HG02973 (cell line): ENCODE data around the gene TRIM14.
"Not testable (repeated sequence)": the region's sequence is repeated elsewhere in the genome, so short reads cannot be mapped to it uniquely, and the experiment has no call there.

Experiments used
- ATAC-seq: cut with Tn5 transposase; IDR thresholded peaks from one replicate; pipeline ENCODE4 v1.9.1; 2021; ENCODE audit warnings: moderate library complexity; ENCODE audit not compliant: unreplicated experiment

Gene TRIM14

DNA sequence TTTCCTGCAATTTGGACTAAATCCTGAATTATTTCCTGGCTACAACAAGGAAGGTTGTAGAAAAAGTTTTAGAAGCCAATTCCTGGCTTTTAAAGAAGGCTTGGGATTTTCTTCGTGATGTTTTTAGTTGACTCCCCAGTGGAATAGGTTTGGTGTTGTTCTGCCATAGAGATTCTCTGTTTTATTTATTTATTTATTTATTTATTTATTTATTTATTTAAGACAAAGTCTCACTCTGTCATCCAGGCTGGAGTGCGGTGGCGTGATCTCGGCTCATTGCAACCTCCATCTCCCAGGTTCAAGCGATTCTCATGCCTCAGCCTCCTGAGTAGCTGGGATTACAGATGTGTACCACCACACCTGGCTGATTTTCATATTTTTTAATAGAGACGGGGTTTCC is 1.9 kb downstream of the TRIM14 start:
- ATAC-seq: not testable (repeated sequence)

DNA sequence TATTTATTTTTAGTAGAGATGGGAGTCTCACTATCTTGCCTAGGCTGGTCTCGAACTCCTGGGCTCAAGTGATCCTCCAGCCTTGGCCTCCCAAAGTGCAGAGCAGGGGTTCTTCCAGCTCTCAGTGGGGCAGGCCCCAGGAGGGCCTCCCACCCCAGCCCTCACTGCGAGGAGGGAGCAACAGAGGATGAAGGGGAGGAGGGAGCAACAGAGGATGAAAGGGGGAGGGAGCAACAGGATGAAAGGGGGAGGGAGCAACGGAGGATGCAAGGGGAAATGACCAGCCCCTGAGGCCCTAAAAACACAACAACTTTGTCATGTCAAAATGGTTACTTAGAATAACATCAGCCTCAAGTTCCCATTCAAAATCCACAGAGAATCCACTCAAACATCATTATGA is 10.0 kb downstream of the TRIM14 start:
- ATAC-seq: no peak

DNA sequence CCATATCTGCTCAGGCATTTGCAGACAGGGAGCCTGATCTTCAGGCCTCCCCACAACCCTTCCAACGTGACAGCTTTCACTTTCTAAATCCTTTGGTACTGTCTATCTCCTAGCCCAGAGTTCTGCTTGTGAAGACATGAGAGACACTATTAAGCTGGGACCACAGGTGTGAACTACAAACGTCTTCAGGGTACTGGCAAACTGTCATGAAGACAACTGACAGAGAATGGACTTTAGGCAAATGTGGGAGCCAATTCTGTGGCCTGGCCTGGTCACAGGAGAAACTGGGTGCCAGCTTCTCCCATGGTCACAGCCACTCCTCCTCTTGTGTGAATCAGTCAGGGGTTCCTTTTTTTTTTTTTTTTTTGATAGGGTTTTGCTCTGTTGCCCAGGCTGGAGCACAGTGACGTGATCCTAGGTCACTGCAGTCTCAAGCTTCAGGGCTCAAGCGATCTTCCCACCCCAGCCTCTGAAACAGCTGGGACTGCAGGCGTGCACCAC is 10.4 kb downstream of the TRIM14 start:
- peak; percentile 51 for ATAC-seq

DNA sequence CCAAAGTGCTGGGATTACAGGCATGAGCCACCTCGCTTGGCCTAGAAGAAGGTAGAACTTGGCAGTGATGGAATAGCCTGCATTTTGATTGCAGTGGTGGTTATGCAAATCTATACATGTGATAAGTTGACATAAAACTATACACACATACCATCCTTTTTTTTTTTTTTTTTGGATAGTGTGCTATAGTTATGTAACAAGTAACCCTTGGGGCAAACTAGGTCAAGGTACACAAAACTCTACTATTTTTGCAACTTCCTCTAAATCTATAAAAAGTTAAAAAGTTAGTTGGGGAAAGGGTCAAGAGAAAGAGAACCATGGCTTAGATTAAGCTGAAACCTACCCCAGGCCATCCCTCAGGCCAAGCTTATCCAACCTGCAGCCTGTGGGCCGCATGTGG is 11.1 kb downstream of the TRIM14 start:
- ATAC-seq: no peak

DNA sequence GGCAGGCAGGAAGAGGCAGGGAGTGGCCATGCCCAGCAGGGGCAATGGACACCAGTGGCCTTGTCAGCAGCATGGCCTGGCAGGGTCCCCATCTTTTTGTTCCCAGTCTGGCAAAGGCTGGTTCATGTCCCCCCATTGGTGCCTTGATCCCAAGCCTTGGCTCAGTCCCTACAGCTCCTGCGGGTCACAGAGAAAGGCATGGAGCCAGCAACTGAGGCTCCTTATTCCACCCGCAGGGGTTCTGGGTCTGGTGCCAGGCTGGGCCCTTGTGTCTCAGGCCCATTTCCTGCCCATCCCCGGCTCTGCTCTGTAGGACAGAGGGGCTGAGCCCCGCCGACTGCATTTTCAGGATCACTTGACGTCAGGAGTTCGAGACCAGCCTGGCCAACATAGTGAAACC is 14.0 kb downstream of the TRIM14 start:
- ATAC-seq: no peak

DNA sequence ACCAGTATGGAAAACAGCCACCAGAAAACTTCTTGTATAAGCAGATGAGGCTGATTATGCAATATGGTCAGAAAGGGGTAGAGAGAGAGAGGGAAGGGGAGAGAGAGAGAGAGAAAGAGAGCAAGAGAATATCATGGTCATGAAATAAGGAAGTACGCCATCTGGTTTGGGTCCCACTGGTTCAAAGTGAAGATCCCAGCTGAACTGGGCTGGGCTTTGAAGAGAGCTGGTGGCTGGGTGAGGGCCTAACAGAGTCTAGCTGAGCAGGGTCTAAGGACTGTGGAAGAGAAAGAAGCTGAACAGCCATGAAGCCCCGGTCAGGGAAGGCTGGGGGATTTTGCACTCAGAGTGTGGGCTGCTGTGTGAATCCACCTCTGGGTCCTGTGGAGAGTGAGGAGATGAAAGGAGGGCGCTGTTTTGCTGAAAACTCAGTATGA is 14.6 kb downstream of the TRIM14 start:
- ATAC-seq: no peak

DNA sequence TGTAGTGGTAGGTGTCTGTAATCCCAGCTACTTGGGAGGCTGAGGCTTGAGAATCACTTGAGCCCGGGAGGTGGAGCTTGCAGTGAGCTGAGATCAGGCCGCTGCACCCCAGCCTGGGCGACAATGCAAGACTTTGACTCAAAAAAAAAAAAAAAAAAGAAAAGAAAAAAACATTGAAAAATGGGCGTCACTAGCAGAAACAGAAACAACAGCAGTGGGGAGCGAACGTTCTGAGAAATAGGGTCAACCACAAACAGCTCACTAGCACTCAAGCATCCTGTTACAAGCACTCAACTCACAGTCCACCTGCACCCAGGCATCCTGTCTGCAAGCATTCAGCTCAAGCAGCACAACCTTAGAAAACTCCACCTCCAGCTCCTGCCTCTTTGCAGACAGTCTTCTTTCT is 17.2 kb downstream of the TRIM14 start:
- ATAC-seq: peak; percentile 93

DNA sequence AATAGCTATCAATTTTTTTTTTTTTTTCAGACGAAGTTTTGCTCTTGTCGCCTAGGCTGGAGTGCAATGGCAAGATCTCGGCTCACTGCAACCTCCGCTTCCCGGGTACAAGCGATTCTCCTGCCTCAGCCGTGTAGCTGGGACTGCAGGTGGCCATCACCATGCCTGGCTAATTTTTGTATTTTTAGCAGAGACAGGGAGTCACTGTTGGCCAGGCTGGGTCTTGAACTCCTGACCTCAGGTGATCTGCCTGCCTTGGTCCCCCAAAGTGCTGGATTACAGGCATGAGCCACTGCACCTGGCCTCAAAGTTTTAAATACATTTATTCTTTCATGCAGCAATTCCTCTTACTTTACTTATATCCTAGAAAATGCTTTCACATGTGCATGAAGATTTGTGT is 17.6 kb downstream of the TRIM14 start:
- no peak for ATAC-seq

DNA sequence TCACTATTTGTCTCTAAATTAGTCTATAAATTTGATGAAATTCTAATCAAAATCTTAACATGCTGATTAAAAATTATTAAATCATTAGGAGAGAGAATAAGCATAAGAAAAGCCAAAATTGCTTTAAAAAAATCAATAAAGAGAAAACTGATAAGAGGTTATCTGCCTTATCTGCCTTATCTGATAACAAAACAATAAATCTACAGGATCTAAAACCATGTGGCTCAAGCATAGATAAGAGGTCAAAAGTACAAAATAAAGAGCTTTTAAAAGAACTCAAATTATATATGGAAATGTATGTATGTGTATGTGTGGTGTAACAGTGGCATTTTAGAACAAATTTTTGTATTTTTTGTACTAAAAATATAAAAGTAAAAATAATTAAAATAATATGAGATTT is 18.6 kb downstream of the TRIM14 start:
- ATAC-seq: no peak

DNA sequence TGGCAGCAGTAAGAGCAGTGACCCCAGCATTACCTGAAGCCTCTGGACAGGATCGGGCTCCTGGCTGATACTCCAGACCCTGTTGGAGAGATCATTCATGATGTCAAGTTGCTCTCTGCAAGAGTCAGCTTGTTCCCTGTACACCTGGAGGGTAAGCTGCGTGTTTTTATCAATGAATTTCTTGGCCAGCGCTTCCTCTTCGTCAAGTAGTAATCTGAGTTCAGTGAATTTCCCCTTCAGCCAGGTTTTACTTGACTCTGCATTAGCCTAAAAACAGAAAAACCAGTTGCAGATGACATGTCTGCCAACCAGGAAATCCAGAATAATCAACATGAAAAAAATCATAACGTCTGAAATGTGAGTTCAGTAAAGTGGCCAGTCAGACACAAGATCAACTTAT is 19.1 kb downstream of the TRIM14 start:
- ATAC-seq: no peak

DNA sequence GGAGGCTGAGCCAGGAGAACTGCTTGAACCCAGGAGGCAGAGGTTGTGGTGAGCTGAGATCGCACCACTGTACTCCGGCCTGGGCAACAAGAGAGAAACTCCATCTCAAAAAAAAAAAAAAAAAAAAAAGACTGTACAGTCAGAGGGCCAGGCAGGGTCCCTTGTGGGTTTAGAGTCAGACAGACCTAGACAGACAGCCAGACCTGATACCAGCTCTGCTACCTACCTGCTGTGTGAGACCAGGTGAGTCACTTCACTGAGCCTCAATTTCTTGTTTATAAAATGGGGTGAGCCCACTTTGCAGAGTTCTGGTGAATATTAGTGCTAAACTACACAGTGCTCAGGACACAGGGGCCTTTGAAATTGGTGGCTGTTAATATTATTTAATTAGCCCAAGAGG is 19.7 kb downstream of the TRIM14 start:
- ATAC-seq: no peak

DNA sequence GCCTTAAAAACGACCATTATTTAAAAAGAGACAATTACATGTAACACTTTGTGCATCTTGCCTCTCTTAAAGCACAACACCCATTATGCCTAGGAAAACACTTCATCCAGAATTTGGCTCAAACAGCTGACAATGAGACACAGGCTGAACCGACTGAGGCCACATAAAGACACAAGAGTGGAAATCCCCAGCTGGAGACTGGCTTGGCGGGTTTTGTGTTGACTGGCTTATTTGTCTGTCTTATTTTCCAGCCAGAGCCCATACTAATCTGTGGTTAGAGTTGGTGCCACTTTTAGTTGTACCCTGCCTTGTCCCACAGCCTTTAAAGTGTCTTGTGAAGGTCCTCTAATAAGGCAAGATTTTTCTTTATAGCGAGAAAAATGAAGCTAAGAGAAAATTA is 21.2 kb downstream of the TRIM14 start:
- no peak for ATAC-seq

DNA sequence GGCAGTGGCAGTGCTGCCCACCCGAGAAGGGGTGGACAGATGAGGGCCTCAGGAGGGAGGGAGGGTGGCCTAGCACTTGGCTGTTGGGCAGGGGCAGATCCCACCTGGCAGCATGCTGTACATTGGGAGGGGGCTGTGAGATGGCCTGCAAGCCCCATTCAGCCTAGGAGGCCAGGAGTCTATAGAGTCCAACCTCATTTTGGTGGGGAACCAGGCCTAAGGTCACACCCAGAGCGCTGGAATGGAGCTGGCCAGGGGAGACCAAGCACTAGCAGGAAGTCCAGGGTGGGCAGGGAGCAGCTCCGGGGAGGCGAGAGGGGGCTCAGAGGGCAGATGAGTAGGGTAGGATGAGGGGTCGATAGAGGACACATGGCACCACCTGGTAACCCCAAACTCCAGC is 22.9 kb downstream of the TRIM14 start:
- ATAC-seq: no peak

DNA sequence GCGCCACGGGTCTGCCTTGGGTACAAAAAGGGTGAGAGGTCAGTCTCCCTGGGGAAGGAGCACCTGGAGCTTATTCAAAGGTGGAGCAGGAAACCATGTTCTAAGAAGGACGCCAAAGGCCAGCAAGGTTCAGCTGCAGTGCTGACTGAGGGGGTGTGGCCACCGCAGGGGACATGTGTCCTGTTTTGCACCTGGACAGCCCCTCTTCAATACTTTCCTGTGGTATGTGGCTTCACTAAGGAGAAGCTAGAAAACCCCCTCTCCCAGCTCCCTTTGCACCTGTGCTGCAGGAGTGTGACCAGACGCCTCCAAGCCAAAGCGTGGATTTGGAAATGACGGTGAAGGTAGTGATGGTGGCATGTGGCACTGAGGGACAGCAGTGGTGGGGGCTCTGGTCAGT is 23.6 kb downstream of the TRIM14 start:
- no peak for ATAC-seq

DNA sequence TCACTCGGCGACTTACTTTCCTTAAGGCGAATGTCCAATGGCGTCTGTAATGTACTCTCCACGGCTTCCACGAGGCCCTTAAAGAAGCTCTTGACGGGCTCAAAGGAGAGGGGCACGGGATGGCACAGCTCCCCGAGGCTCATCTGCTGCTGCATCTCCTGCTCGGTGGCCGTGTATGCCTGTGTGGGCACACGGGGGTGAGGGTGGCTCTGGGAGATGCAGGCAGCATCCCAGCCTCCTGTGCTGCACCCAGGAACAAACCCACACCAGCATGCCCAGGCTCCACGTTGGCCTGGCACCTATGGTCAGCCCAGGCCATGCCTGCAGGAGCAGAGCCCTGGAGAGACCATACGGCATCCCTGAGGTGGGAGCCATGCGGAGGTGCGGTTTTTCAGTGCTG is 24.2 kb downstream of the TRIM14 start:
- ATAC-seq: no peak

DNA sequence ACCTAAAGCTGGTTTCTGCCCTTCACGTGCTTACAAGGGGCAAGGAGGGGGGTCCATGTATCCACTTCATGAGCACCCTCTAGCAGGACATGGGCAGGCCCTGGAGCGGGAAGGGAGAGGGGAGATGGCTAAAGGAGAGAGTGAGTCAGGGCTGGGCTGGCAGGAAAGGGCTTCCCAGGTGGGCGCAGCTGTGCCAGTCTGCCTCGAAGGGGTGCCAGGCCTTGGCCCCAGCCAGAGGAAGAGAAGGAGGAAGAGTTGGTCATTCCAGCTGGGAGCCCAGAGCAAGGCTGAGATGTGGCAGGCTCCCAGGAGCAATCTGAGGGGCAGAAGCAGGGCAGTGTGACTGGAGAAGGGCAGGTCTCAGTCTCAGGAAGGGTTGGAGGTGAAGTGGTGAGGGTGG is 24.7 kb downstream of the TRIM14 start:
- ATAC-seq: no peak

DNA sequence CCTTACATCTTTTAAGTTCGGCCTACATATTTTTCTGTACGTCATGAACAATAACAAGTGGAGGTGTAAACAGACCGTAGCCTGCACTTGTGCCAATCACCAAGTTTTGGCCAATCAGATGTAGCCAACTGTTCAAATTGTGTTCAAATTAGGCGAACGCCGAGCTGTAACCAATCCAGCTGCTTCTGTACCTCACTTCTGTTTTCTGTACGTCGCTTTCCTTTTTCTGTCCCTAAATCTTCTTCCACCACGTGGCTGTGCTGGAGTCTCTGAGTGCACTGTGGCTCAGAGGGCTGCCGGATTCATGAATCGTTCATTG is 26.4 kb downstream of the TRIM14 start:
- ATAC-seq: no peak

DNA sequence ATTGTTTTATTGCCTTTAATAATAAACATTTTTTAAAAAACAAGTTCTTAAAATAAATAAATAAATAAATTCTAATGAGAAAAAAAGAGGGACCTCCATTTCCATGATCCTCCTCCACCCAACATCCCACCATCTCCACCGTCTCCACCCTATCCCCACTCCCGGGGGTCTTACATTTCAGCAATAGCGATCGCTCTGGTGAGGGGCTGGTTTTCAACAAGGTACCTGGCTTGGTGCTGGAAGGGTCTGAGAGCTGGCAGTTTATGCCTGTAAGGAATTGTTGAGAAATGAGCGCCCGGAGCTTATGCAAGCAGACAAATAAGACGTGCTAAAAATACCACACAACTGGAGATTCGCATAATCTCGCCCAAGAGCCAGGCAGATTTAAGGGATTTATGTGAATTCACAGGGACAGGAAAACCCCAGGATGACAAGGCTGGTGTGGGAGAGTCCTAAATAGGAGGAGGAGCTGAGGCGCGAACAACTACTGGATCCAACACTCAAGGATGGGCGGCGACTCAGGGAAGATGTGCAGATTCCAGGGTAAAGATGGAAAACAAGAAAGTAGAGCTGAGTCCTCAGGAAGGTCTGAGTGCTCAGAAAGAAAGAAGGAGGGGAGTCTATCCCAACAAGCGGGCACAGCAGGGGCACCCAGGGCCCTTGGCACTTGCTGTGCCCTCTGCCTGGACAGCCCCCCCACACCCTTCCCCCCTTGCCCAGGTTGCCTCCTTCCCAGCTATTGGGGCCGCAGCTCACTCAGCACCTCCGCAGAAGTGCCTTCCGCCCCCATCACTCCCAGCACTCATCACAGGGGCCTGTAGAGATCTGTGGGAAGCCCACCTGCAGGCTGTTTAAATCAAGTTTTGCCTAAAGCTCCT is 27.0 kb downstream of the TRIM14 start:
- ATAC-seq: no peak

DNA sequence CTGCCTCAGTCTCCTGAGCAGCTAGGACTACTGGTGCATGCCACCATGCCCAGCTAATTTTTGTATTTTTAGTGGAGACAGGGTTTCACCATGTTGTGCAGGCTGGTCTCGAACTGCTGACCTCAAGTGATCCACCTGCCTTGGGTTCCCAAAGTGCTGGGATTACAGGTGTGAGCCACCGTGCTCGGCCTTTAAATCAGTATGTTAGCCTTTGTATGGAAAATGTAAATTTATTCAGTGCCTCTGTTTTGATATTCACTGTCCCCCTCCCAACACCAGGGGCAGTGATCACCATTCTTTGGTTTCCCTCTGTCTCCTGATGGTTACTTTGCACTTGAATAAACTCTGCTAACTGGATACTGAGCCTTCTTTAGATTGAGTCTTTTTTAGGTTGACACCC is 28.3 kb downstream of the TRIM14 start:
- ATAC-seq: not testable (repeated sequence)

DNA sequence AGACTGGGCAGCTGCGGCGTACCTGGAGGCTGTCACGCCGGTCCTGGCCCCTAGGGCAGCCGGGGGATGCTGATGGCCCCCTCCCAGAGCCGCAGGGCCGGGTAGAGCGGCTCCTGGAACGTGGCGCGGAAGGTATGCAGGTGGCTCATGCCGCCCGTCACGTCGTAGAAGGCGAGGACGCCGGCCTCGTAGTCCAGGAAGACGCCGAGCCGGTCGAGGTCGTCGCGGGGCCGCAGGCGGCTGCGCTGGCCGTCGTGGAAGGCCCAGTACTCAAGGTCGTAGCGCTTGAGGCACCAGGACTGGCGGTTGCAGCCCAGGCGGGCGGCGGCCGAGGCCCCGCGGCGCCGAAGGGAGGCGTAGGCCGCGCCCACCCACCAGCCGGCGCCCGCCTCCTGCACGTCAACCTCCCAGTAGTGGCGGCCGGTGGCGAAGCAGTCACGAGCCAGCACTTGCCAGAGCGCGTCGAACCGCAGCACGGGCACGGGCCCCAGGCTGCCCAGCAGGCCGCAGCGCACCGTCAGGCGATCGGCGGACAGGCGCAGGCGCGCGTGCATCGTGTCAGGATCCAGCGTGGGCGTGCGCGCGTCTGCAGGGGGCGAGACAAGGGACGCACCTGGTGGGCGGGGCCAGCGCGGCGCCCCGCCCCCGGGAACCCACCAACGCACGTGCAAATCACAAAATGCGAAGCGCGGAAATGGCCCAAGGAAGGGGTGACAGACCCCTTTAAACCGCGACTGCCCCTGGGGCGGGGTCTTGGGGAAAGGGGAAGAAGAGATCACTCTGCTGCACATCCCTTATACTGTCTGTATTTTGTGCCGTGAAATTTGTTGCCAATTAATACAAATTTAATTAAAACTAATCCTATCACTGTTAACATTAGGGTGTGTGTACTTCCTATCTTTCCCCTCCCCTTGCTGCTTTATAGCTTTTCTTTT is 31.3 kb downstream of the TRIM14 start:
- no peak for ATAC-seq

DNA sequence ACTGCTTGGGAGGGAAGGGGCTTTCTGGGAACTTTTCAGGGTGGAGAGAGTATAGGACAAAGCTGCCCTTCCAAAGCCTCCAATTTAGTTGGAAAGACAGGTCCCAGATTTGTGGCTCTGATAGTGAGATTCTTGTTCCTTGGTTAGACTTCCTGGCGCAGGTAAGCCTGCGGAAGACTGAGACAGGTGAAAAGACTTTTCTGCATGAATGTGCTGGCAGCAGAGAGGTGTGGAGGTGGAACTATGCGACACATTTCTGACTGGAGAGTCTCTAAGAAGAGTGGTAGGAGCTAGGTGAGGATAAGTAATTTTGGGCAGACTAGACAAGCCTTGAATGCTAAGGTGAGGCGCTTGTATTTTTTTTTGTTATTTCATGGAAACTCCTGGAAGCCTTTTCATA is 32.6 kb downstream of the TRIM14 start:
- ATAC-seq: no peak

DNA sequence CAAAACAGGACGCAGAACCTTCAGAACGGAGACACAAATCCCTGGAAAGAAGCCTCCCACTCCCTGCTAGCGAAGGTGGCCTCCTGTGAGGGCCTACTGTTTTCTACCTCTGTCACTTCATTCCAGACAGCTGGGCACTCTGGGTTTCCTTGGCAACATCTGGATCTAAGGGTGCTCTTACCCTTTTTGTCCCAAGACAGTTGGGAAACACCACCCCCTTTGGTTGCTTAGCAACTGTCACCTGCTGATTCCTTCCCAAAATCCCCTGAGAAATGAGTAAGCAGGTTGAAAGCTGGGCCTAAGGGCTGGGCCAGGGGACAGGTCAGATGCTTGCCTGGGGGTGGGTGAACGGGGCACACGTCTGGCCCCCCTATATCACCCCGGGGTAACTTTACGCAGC is 33.1 kb downstream of the TRIM14 start:
- ATAC-seq: no peak
